Heart right ventricle (tissue), 16 donors: Measurements from ENCODE around the gene NCS1. TPM values are rescaled to one million over a fixed set of nuclear protein-coding genes. Genes with fewer than 3 reads are reported as not detected.

ENCODE experiments used
- ATAC-seq, 8 donors: fragments of 200-7000 bp; cut with Tn5 transposase; one replicate each; pipeline ENCODE4 v1.9.1; 2020; ENCODE audit warnings: mild to moderate bottlenecking in 8 of 8, moderate library complexity in 8 of 8, moderate number of reproducible peaks in 1 of 8
- DNase-seq, 2 donors: peaks; one replicate each; pipeline ENCODE4 v3.0.0-alpha.2; 2020
- H3K27ac ChIP-seq, 10 donors: fragments of 200-600 bp; sonication (generic) in 2 of 10; one replicate each; pipeline versions ENCODE4 v1.5.0 to v1.8.0; 2020 to 2022; ENCODE audit warnings: mild to moderate bottlenecking in 3 of 10
- H3K27me3 ChIP-seq, 7 donors: fragments of 200-600 bp; one replicate each; pipeline ENCODE4 v1.8.0; 2021 to 2022; ENCODE audit warnings: mild to moderate bottlenecking in 2 of 7
- H3K36me3 ChIP-seq, 9 donors: fragments of 200-600 bp; sonication (generic) in 1 of 9; one replicate each; pipeline versions ENCODE4 v1.5.0 to v1.8.0; 2020 to 2022; ENCODE audit warnings: mild to moderate bottlenecking in 2 of 9
- H3K4me1 ChIP-seq, 9 donors: fragments of 200-600 bp; sonication (generic) in 1 of 9; one replicate each; pipeline versions ENCODE4 v1.5.0 to v1.8.0; 2020 to 2022; ENCODE audit warnings: mild to moderate bottlenecking in 4 of 9
- H3K4me3 ChIP-seq, 10 donors: fragments of 200-600 bp; sonication (generic) in 2 of 10; one replicate each; pipeline versions ENCODE4 v1.5.0 to v1.8.0; 2020 to 2022; ENCODE audit warnings: mild to moderate bottlenecking in 7 of 10, moderate library complexity in 2 of 10
- H3K9me3 ChIP-seq, 11 donors: fragments of 200-600 bp in 10 of 11; sonication (generic) in 2 of 11; one replicate each; pipeline versions ENCODE4 v1.5.0 to v1.8.0; 2013 to 2022; ENCODE audit warnings: mild to moderate bottlenecking in 2 of 11, control low read depth in 1 of 11, moderate library complexity in 1 of 11
- WGBS, 2 donors: extraction: QIAGEN DNeasy Blood & Tissue Kit; methylation state at CpG; one replicate each; pipeline ENCODE4 v1.1.7; 2013; ENCODE audit warnings: inconsistent platforms in 1 of 2; 5-methylcytosine and 5-hydroxymethylcytosine counted together
- intact Hi-C, 10 donors: fragments of 100-400 bp; cut with DNase I; formaldehyde crosslinking; loops; one replicate each; pipeline versions ENCODE4 v1.11.1 to v1.14.2; 2022
- polyA plus RNA-seq, 2 donors: library from polyadenylated mRNA; stranded (reverse); fragments of 200-250 nt; gene quantifications; one replicate each; pipeline ENCODE4 v1.2.3, GENCODE V29; 2013
- total RNA-seq, 10 donors: library from RNA; stranded (reverse); fragmentation: NEBNext Ultra II Directional in 3 of 10; extraction: Animal tissue kit (Norgen Biotek cat#: 25700) in 3 of 10; gene quantifications; one replicate each; pipeline versions ENCODE4 v1.2.1 to v1.2.4, GENCODE V29; 2021 to 2023
- TF ChIP-seq, protein P1 (sequence below), 9 donors: fragments of 200-600 bp; sonication (generic) in 2 of 9; IDR thresholded peaks; one replicate each; pipeline versions ENCODE4 v1.5.0 to v1.8.0; 2021 to 2022; ENCODE audit warnings: antibody characterized with exemption in 9 of 9, mild to moderate bottlenecking in 5 of 9, moderate library complexity in 1 of 9
- donor health status: Arrhythmogenic right ventricular cardiomyopathy.
- donor health status: ischemic (EF 13 %, LVEDD 7.1; RV severe dilation, severe dysfunction).
- donor health status: healthy with polysubstance abuse.
- donor health status: DM: no; HTN: yes; CAD: no.
- donor health status: DM: no; HTN: no; CAD: no.
- donor health status: ischemic (EF 25% LVEDD 6.9; RV normal size, moderate dysfunction).
- donor health status: ischemic (EF 25% LVEDD 5.7; RV mildly dilated, moderate dysfunction).
- donor health status: healthy.
- donor health status: DM: yes; HTN: yes; CAD: no.
- donor health status: Ischemic cardiomyopathy.
- donor health status: ischemic (EF 35%, LVEDD 5.7; RV mildly dilated, moderate dysfunction).
- donor health status: nonischemic (EF 11% LVEDD 7.7; RV severe dilation, severe dysfunction).
- donor health status: DM: yes; HTN: yes; CAD: no.
- donor health status: PGD.
- donor health status: ischemic (EF 29% LVEDD 5.4; RV normal size, mild dysfunction).
- donor health status: nonischemic (EF 23%, LVEDD 6.1; RV moderate dilation, normal function).

NCS1 gene
- total and polyA plus RNA-seq, 12 donors, result 2.0 to 16.2 (median 7.0) TPM

DNA sequence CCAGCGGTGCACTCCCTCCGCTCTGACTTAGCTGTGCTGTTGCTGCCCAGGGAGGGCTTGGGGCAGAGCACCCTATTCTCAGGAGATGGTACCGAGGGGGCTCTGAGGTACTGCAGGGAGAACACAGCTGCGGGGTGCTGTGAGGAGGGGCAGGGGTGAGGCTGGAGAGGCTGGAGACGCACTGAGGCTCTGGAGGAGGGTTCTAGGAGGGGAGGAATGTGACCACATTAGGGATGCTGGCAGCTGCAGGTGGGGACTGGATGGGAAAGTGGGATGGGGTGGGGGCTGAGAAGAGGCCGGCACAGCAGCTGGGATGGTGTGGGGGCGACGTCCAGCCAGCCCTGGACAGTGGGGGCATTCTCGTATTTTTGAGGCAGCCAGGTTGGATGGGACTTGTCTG lies 20.9 kb downstream of the NCS1 start:
- ATAC-seq (peak in 3 of 8 donors; percentile 5 to 11 (median 7)), DNase-seq (no peak)
- Histone ChIP-seq H3K4me3 (no peak overlapping the region), H3K27me3 (no peaks in the 10 kb centered on the region), H3K4me1 (peaks cover 0 to 28% (median 0%) of the 10 kb centered on the region in 9 donors), H3K27ac (no peak overlapping the region), H3K9me3 (no peaks in the 10 kb centered on the region), H3K36me3 (no peaks in the 10 kb centered on the region)
- 77 to 90% methylated on average over 9 of the region's 9 CpGs for WGBS, 2 donors
- TF ChIP-seq, protein P1, sequence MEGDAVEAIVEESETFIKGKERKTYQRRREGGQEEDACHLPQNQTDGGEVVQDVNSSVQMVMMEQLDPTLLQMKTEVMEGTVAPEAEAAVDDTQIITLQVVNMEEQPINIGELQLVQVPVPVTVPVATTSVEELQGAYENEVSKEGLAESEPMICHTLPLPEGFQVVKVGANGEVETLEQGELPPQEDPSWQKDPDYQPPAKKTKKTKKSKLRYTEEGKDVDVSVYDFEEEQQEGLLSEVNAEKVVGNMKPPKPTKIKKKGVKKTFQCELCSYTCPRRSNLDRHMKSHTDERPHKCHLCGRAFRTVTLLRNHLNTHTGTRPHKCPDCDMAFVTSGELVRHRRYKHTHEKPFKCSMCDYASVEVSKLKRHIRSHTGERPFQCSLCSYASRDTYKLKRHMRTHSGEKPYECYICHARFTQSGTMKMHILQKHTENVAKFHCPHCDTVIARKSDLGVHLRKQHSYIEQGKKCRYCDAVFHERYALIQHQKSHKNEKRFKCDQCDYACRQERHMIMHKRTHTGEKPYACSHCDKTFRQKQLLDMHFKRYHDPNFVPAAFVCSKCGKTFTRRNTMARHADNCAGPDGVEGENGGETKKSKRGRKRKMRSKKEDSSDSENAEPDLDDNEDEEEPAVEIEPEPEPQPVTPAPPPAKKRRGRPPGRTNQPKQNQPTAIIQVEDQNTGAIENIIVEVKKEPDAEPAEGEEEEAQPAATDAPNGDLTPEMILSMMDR (IDR thresholded peaks at IDR 0.05), result no peak
- intact Hi-C loops, result no loop called here

DNA sequence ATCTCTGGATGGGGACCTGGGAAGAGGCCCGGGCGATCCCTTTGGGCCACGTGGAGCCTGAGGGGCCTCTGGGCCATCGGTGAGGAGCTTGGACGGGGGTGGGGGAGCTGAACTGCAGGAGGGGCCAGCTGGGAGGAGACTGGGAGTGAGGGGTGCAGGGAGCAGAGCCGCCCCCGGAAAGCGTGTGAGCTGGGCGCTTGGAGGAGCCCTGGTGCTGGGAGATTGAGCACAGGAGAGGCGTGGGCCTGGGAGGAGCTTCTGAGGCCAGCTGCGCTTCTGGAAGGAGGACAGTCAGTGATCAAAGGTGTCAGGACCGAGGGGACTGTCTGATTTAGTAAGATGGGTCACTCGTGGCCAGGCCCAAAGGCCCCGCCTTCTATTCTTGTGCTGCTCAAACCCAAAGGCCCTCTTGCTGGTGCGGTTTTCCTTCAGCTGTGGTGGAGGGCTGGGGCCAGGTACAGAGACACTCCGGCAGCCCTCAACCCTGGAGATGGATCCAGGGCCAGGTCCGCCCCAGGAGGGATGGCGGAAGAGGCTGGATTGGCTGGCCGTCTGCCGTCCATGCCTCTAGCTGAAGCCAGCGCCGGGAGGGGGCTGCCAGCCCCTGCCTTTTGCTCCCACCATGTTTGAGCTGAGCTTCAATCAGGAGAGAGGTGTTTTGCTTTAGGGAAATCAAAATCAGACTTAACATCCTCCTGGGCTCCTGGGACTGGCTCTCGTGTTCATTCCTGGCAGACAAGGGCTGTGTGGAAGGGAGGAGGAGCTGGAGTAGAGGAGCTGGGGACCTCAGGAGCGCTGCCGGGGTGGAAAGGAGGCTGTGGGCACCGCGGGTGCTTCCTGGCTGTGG lies 21.6 kb downstream of the NCS1 start:
- H3K4me1 ChIP-seq, result peaks cover 0 to 29% (median 0%) of the 10 kb centered on the region in 9 donors
- H3K27ac ChIP-seq, result no peak overlapping the region
- WGBS, 2 donors, result 67 to 70% methylated on average over 27 of the region's 27 CpGs
- no peaks in the 10 kb centered on the region for H3K36me3 ChIP-seq
- TF ChIP-seq, protein P1 (IDR thresholded peaks at IDR 0.05), result no peak
- no peak for DNase-seq
- intact Hi-C loops, result no loop called here
- ATAC-seq, result peak in 6 of 8 donors; percentile 9 to 45 (median 24)
- H3K9me3 ChIP-seq, result no peaks in the 10 kb centered on the region
- no peak overlapping the region for H3K4me3 ChIP-seq
- H3K27me3 ChIP-seq, result no peaks in the 10 kb centered on the region

DNA sequence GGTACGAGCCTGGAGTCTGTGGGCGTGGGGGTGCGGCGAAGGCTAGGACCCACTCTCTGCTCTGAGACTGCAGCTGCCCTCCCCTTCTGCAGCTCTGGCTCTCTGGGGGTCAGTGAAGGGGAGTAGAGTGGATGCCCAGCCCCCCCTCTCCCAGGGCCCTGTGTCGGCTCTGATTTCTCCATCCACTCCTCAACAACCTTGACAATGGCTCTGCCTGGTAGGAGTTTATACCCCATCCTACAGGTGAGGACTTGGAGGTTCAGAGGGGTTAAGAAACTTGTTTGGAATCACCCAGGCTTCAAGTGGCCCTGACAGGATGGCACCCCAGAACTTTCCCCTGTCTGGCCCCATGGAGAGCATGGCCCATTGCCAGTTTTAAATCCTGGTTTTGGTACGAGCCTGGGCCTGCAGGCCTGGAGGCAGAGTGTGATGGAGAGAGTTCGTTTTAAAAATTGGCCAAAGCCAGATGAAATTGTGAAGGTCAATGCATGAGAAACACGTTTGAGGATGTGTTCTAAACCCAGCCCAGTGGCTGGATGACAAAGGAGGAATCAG lies 22.3 kb downstream of the NCS1 start:
- no peaks in the 10 kb centered on the region for H3K27me3 ChIP-seq
- H3K9me3 ChIP-seq, result no peaks in the 10 kb centered on the region
- peaks cover 0 to 36% (median 0%) of the 10 kb centered on the region in 9 donors for H3K4me1 ChIP-seq
- no peak overlapping the region for H3K4me3 ChIP-seq
- intact Hi-C loops, result no loop called here
- no peak overlapping the region for H3K27ac ChIP-seq
- TF ChIP-seq, protein P1 (IDR thresholded peaks at IDR 0.05), result no peak
- no peak for ATAC-seq
- no peak for DNase-seq
- no peaks in the 10 kb centered on the region for H3K36me3 ChIP-seq
- WGBS, 2 donors, result 74 to 81% methylated on average over 8 of the region's 8 CpGs

DNA sequence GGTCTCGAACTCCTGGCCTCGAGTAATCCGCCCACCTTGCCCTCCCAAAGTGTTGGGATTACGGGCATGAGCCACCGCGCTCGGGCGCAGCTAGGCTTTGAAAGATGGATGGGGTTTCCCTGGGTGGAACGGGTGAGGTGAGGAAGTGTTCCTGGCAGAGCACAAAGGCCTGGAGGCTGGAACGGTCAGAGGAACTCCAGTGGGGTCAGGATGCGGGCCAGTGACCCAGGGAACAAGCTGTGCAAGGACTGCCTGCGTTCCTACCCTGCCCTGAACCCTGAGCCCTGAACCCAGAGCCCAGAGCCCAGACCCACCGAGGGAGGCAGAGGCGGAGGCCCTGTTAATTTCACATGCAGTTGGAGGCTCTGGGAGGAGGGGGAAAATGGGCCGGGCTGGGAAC lies 23.4 kb downstream of the NCS1 start:
- peaks cover 0 to 37% (median 0%) of the 10 kb centered on the region in 9 donors for H3K4me1 ChIP-seq
- 73 to 78% methylated on average over 15 of the region's 15 CpGs for WGBS, 2 donors
- no peaks in the 10 kb centered on the region for H3K27me3 ChIP-seq
- no peaks in the 10 kb centered on the region for H3K9me3 ChIP-seq
- DNase-seq, result no peak
- no peak overlapping the region for H3K4me3 ChIP-seq
- no peaks in the 10 kb centered on the region for H3K36me3 ChIP-seq
- ATAC-seq, result peak in 1 of 8 donors; percentile 30
- TF ChIP-seq, protein P1 (IDR thresholded peaks at IDR 0.05), result no peak
- intact Hi-C loops, result no loop called here
- no peak overlapping the region for H3K27ac ChIP-seq
